Measurements from ENCODE around the gene ZNF428.
"Not testable (repeated sequence)": the region's sequence is repeated elsewhere in the genome, so short reads cannot be mapped to it uniquely, and the experiment has no call there.

Gene ZNF428

GRCh38 chr19:43594710-43595604 is 24.5 kb downstream of the ZNF428 start:
- in situ Hi-C loops (cut with MboI; ENCODE audit: low sequenced_read_pairs), result no loop called here

GRCh38 chr19:43594081-43594697 is 25.2 kb downstream of the ZNF428 start:
- in situ Hi-C loops (cut with MboI; ENCODE audit: low sequenced_read_pairs), result no loop called here

- in situ Hi-C loops (cut with MboI; ENCODE audit: low sequenced_read_pairs), result no loop called here
Measured at GRCh38 chr19:43592800-43593350, 26.6 kb downstream of the ZNF428 start.

- in situ Hi-C loops (cut with MboI; ENCODE audit: low sequenced_read_pairs), result no loop called here
Measured at GRCh38 chr19:43591904-43592772, 27.3 kb downstream of the ZNF428 start.

- in situ Hi-C loops (cut with MboI; ENCODE audit: low sequenced_read_pairs), result no loop called here
Measured at GRCh38 chr19:43589678-43590077, 29.8 kb downstream of the ZNF428 start.

GRCh38 chr19:43589277-43589676 is 30.2 kb downstream of the ZNF428 start:
- in situ Hi-C loops (cut with MboI; ENCODE audit: low sequenced_read_pairs), result no loop called here

GRCh38 chr19:43587029-43587428 is 32.4 kb downstream of the ZNF428 start:
- in situ Hi-C loops (cut with MboI; ENCODE audit: low sequenced_read_pairs), result not testable (repeated sequence)

GRCh38 chr19:43586346-43586745 is 33.1 kb downstream of the ZNF428 start:
- in situ Hi-C loops (cut with MboI; ENCODE audit: low sequenced_read_pairs), result no loop called here

- in situ Hi-C loops (cut with MboI; ENCODE audit: low sequenced_read_pairs), result no loop called here
Measured at GRCh38 chr19:43584484-43584883, 34.9 kb downstream of the ZNF428 start.

- in situ Hi-C loops (cut with MboI; ENCODE audit: low sequenced_read_pairs), result no loop called here
Measured at GRCh38 chr19:43582495-43582894, 36.9 kb downstream of the ZNF428 start.

GRCh38 chr19:43581467-43581866 is 38.0 kb downstream of the ZNF428 start:
- in situ Hi-C loops (cut with MboI; ENCODE audit: low sequenced_read_pairs), result no loop called here

GRCh38 chr19:43578787-43579186 is 40.6 kb downstream of the ZNF428 start:
- in situ Hi-C loops (cut with MboI; ENCODE audit: low sequenced_read_pairs), result no loop called here

GRCh38 chr19:43575955-43576878 is 43.2 kb downstream of the ZNF428 start:
- in situ Hi-C loops (cut with MboI; ENCODE audit: low sequenced_read_pairs), result no loop called here

- in situ Hi-C loops (cut with MboI; ENCODE audit: low sequenced_read_pairs), result no loop called here
Measured at GRCh38 chr19:43575156-43575950, 44.1 kb downstream of the ZNF428 start, which contains the start of the genes PINLYP and XRCC1. TSS of gene PINLYP (plus strand) at chr19:43575801. CDS start at chr19:43577192, 1,391 bp downstream. TSS of gene XRCC1 (minus strand) at chr19:43575527. CDS start at chr19:43575458, 69 bp downstream.

- in situ Hi-C loops (cut with MboI; ENCODE audit: low sequenced_read_pairs), result no loop called here
Measured at GRCh38 chr19:43574424-43575155, 44.8 kb downstream of the ZNF428 start.

GRCh38 chr19:43572171-43572588 is 47.2 kb downstream of the ZNF428 start:
- in situ Hi-C loops (cut with MboI; ENCODE audit: low sequenced_read_pairs), result no loop called here

GRCh38 chr19:43570174-43570791 is 49.1 kb downstream of the ZNF428 start:
- in situ Hi-C loops (cut with MboI; ENCODE audit: low sequenced_read_pairs), result no loop called here

GRCh38 chr19:43569657-43570056 is 49.8 kb downstream of the ZNF428 start:
- in situ Hi-C loops (cut with MboI; ENCODE audit: low sequenced_read_pairs), result no loop called here
